CD14-positive monocyte (primary cell): ENCODE data around the gene AANAT. TPM values are rescaled to one million over a fixed set of nuclear protein-coding genes. Genes with fewer than 3 reads are reported as not detected.

ENCODE experiments used
- DNase-seq, 3 donors: peaks; one replicate each; pipeline ENCODE4 v3.0.0-alpha.2; 2011 to 2022
- H2AFZ ChIP-seq: 2 replicates; pipeline ENCODE4 v1.6.0; 2012; ENCODE audit warnings: mild to moderate bottlenecking, low read depth, low read length, inconsistent platforms; ENCODE audit not compliant: insufficient read depth, poor library complexity, severe bottlenecking
- H3K27ac ChIP-seq, 2 donors: 1 replicate in 1 of 2; 2 replicates in 1 of 2; pipeline ENCODE4 v1.5.1; 2012 to 2013; ENCODE audit warnings: low read length in 2 of 2, control low read depth in 1 of 2, inconsistent platforms in 1 of 2, low read depth in 1 of 2, mild to moderate bottlenecking in 1 of 2
- H3K27me3 ChIP-seq, 2 donors: one replicate each; pipeline versions ENCODE4 v1.6.0 to v1.6.1; 2011 to 2013; ENCODE audit warnings: low read length in 2 of 2; ENCODE audit not compliant: control insufficient read depth in 2 of 2, insufficient read depth in 2 of 2
- H3K36me3 ChIP-seq, 2 donors: replicated peaks in 1 of 2; 1 replicate in 1 of 2; 2 replicates in 1 of 2; pipeline versions ENCODE4 v1.5.1 to v1.6.1; 2012 to 2013; ENCODE audit warnings: low read length in 2 of 2, control low read depth in 1 of 2, inconsistent platforms in 1 of 2, mild to moderate bottlenecking in 1 of 2; ENCODE audit not compliant: insufficient read depth in 2 of 2, control insufficient read depth in 1 of 2
- H3K4me1 ChIP-seq, 2 donors: 1 replicate in 1 of 2; 2 replicates in 1 of 2; pipeline versions ENCODE4 v1.5.1 to v1.6.1; 2012 to 2013; ENCODE audit warnings: low read length in 2 of 2, control low read depth in 1 of 2, inconsistent platforms in 1 of 2, mild to moderate bottlenecking in 1 of 2, moderate library complexity in 1 of 2; ENCODE audit not compliant: insufficient read depth in 2 of 2, control insufficient read depth in 1 of 2
- H3K4me2 ChIP-seq: replicated peaks from 2 replicates; pipeline ENCODE3; 2012; ENCODE audit warnings: low read length, moderate library complexity, mild to moderate bottlenecking; ENCODE audit not compliant: poor library complexity, severe bottlenecking; ENCODE audit errors: extremely low read depth
- H3K4me3 ChIP-seq, 3 experiments: fragments of 200-600 bp in 1 of 3; sonication (generic) in 1 of 3; replicated peaks in 1 of 3; 1 replicate in 2 of 3; 2 replicates in 1 of 3; pipeline ENCODE4 v1.5.1; 2011 to 2013; ENCODE audit warnings: low read length in 3 of 3, mild to moderate bottlenecking in 3 of 3, control low read depth in 2 of 3, low read depth in 2 of 3, inconsistent platforms in 1 of 3, moderate library complexity in 1 of 3
- H3K79me2 ChIP-seq: 2 replicates; pipeline ENCODE4 v1.6.0; 2012; ENCODE audit warnings: mild to moderate bottlenecking, control low read depth, inconsistent platforms, low read length, moderate library complexity; ENCODE audit not compliant: insufficient read depth
- H3K9ac ChIP-seq: 2 replicates; pipeline ENCODE4 v1.6.0; 2017; ENCODE audit warnings: low read length, mild to moderate bottlenecking; ENCODE audit not compliant: insufficient read depth, poor library complexity, severe bottlenecking
- H3K9me3 ChIP-seq, 2 donors: replicated peaks in 1 of 2; 1 replicate in 1 of 2; 2 replicates in 1 of 2; pipeline versions ENCODE4 v1.5.1 to v1.6.1; 2012 to 2013; ENCODE audit warnings: low read length in 2 of 2, control low read depth in 1 of 2; ENCODE audit not compliant: control insufficient read depth in 1 of 2, insufficient read depth in 1 of 2
- H4K20me1 ChIP-seq: 2 replicates; pipeline ENCODE4 v1.6.0; 2012; ENCODE audit warnings: mild to moderate bottlenecking, low read length, control low read depth, moderate library complexity; ENCODE audit not compliant: insufficient read depth
- H3K27ac Mint-ChIP-seq, 7 donors: one replicate each; pipeline ENCODE4 v1.8.0; 2020; ENCODE audit warnings: mild to moderate bottlenecking in 7 of 7, mixed read lengths in 7 of 7, moderate library complexity in 6 of 7, inconsistent platforms in 2 of 7
- H3K27me3 Mint-ChIP-seq, 3 donors: one replicate each; pipeline ENCODE4 v1.8.0; 2021 to 2022; ENCODE audit warnings: low read depth in 3 of 3, mild to moderate bottlenecking in 3 of 3, mixed read lengths in 3 of 3, moderate library complexity in 3 of 3, inconsistent platforms in 1 of 3
- H3K36me3 Mint-ChIP-seq, 2 donors: one replicate each; pipeline ENCODE4 v1.8.0; 2020; ENCODE audit warnings: mixed read lengths in 2 of 2, inconsistent platforms in 1 of 2, mild to moderate bottlenecking in 1 of 2
- H3K4me1 Mint-ChIP-seq: one replicate; pipeline ENCODE4 v1.8.0; 2020; ENCODE audit warnings: mild to moderate bottlenecking, mixed read lengths
- H3K4me3 Mint-ChIP-seq, 2 donors: one replicate each; pipeline ENCODE4 v1.8.0; 2020; ENCODE audit warnings: mild to moderate bottlenecking in 2 of 2, mixed read lengths in 2 of 2, moderate library complexity in 1 of 2
- H3K9me3 Mint-ChIP-seq, 7 donors: one replicate each; pipeline ENCODE4 v1.8.0; 2020 to 2022; ENCODE audit warnings: mixed read lengths in 7 of 7, mild to moderate bottlenecking in 6 of 7, moderate library complexity in 6 of 7, inconsistent platforms in 2 of 7
- WGBS: methylation state at CpG from one replicate; pipeline ENCODE4 v1.1.5; 2013; ENCODE audit warnings: missing lambda C conversion rate; ENCODE audit not compliant: insufficient coverage; 5-methylcytosine and 5-hydroxymethylcytosine counted together
- intact Hi-C, 2 donors: fragments of 100-400 bp; cut with micrococcal nuclease; formaldehyde crosslinking; loops; one replicate each; pipeline versions ENCODE4 v1.15.0 to v1.15.1; 2023
- polyA plus RNA-seq, 3 donors: library from polyadenylated mRNA; depleted of rRNA in 1 of 3; unstranded in 2 of 3; stranded (reverse) in 1 of 3; fragments of 300-500 nt in 2 of 3; fragments of >200 nt in 1 of 3; fragmentation: Illumina TruSeq in 2 of 3; gene quantifications; 1 replicate in 2 of 3; 2 replicates in 1 of 3; pipeline ENCODE4 v1.2.3, GENCODE V29; 2012 to 2021
- TF ChIP-seq, protein P1 (sequence below): fragments of 200-600 bp; IDR thresholded peaks from one replicate; pipeline ENCODE4 v1.8.0; 2022; ENCODE audit warnings: antibody characterized with exemption, mild to moderate bottlenecking

Gene AANAT
- polyA plus RNA-seq, 3 donors = not detected

DNA sequence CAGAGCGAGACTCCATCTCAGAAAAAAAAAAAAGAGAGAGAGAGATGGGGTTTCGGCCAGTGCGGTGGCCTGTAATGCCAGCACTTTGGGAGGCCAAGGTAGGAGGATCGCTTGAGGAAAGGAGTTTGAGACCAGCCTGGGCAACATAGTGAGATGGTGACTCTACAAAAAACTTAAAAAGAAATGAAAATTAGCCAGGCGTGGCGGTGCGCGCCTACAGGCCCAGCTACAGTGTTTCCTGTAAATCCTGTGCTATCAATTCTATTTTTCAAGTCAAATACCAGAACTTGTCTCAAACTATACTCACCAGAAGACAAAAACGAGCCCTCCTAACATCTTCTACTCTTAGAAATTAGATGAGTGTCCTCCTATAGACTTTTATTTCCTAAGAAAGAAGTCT lies 33.7 kb upstream of the AANAT start:
- H3K9me3 ChIP-seq = no peaks in the 10 kb centered on the region
- Mint-ChIP-seq H3K4me1 (peaks cover 9% of the 10 kb centered on the region), H3K27me3 (peaks cover 0 to 1% (median 0%) of the 10 kb centered on the region in 3 donors), H3K4me3 (no peak overlapping the region), H3K9me3 (no peaks in the 10 kb centered on the region), H3K36me3 (peaks cover 12 to 14% of the 10 kb centered on the region in 2 donors), H3K27ac (peak overlapping the region in 1 of 7 donors; percentile 5)
- TF ChIP-seq, protein P1, sequence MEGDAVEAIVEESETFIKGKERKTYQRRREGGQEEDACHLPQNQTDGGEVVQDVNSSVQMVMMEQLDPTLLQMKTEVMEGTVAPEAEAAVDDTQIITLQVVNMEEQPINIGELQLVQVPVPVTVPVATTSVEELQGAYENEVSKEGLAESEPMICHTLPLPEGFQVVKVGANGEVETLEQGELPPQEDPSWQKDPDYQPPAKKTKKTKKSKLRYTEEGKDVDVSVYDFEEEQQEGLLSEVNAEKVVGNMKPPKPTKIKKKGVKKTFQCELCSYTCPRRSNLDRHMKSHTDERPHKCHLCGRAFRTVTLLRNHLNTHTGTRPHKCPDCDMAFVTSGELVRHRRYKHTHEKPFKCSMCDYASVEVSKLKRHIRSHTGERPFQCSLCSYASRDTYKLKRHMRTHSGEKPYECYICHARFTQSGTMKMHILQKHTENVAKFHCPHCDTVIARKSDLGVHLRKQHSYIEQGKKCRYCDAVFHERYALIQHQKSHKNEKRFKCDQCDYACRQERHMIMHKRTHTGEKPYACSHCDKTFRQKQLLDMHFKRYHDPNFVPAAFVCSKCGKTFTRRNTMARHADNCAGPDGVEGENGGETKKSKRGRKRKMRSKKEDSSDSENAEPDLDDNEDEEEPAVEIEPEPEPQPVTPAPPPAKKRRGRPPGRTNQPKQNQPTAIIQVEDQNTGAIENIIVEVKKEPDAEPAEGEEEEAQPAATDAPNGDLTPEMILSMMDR = no peak
- intact Hi-C loops = no loop called here
- no peaks in the 10 kb centered on the region for H3K27me3 ChIP-seq
- no peak overlapping the region for H3K4me3 ChIP-seq
- DNase-seq = no peak
- no peak overlapping the region for H3K9ac ChIP-seq
- H3K27ac ChIP-seq = no peak overlapping the region
- H4K20me1 ChIP-seq = peaks cover 80% of the 10 kb centered on the region
- H2AFZ ChIP-seq = no peak overlapping the region
- no peaks in the 10 kb centered on the region for H3K36me3 ChIP-seq
- peaks cover 47% of the 10 kb centered on the region for H3K79me2 ChIP-seq
- no peak overlapping the region for H3K4me2 ChIP-seq
- H3K4me1 ChIP-seq = no peaks in the 10 kb centered on the region
- WGBS = no CpG with 5 or more reads among the region's 9 CpGs

DNA sequence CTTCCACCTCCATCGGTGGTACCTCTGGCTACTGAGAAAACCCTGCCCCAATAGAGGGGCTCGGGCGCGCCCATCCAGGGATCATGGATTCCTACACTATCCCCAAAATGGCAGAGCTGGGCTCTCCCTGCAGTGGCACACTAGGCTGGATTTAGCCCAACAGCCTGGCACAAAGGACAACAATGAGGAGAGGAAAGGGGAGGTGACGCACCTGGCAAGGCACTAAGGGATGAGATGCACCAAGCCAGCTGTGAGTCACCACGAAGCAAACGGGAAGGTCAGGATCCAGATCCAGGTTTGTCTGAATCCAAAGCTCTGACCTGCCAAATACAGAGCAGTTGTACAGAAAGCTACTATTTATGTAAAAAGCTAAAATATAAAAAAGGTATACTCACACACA lies 32.5 kb upstream of the AANAT start:
- Histone ChIP-seq H3K79me2 (peaks cover 55% of the 10 kb centered on the region), H3K36me3 (no peaks in the 10 kb centered on the region), H3K4me1 (no peaks in the 10 kb centered on the region), H3K9ac (no peak overlapping the region), H3K4me3 (no peak overlapping the region), H2AFZ (no peak overlapping the region), H3K27me3 (no peaks in the 10 kb centered on the region), H3K27ac (no peak overlapping the region), H3K9me3 (no peaks in the 10 kb centered on the region), H3K4me2 (no peak overlapping the region), H4K20me1 (peaks cover 85% of the 10 kb centered on the region)
- Mint-ChIP-seq H3K9me3 (no peaks in the 10 kb centered on the region), H3K4me3 (no peak overlapping the region), H3K36me3 (peaks cover 13 to 16% of the 10 kb centered on the region in 2 donors), H3K27ac (peak overlapping the region in 1 of 7 donors; percentile 39), H3K27me3 (peaks cover 0 to 1% (median 0%) of the 10 kb centered on the region in 3 donors), H3K4me1 (peaks cover 12% of the 10 kb centered on the region)
- intact Hi-C loops = no loop called here
- 93% methylated on average over 3 of the region's 7 CpGs for WGBS
- TF ChIP-seq, protein P1 = no peak
- no peak for DNase-seq
